GM12878 (cell line): ENCODE data around the gene DNASE1L3.

ENCODE experiments used
- ATF7 ChIP-seq: fragments of 450-650 bp; IDR thresholded peaks from 2 replicates; pipeline ENCODE4 v1.6.1; 2016; ENCODE audit warnings: low read depth, mild to moderate bottlenecking
- ESRRA ChIP-seq: IDR thresholded peaks from 2 replicates; pipeline ENCODE4 v1.6.1; 2012; ENCODE audit warnings: mild to moderate bottlenecking, low read length, improper control_type of control experiment
- GABPA ChIP-seq: IDR thresholded peaks from 2 replicates; pipeline ENCODE4 v1.6.1; 2014; ENCODE audit warnings: antibody characterized with exemption, low read depth, mild to moderate bottlenecking, inconsistent platforms
- JUNB ChIP-seq: IDR thresholded peaks from 2 replicates; pipeline ENCODE4 v1.6.1; 2016; ENCODE audit warnings: antibody characterized with exemption, mild to moderate bottlenecking
- KDM1A ChIP-seq: fragments of 200-600 bp; sonication (generic); IDR thresholded peaks from 2 replicates; pipeline ENCODE4 v1.6.1; 2016; ENCODE audit warnings: borderline replicate concordance
- NRF1 ChIP-seq: conservative IDR thresholded peaks from 2 replicates; pipeline ENCODE4 v1.6.1; 2011; ENCODE audit warnings: mild to moderate bottlenecking, low read depth, low read length, improper control_type of control experiment
- SP1 ChIP-seq: IDR thresholded peaks from one replicate; pipeline ENCODE4 v1.6.1; 2011; ENCODE audit warnings: low read depth, low read length
- ZNF217 ChIP-seq: fragments of 450-650 bp; IDR thresholded peaks from 2 replicates; pipeline ENCODE4 v1.6.1; 2017; ENCODE audit warnings: antibody characterized with exemption, mild to moderate bottlenecking
- TF ChIP-seq, protein P1 (sequence below): fragments of 450-650 bp; IDR thresholded peaks from 2 replicates; pipeline ENCODE4 v1.6.1; 2016; ENCODE audit warnings: mild to moderate bottlenecking
- TF ChIP-seq, protein P2 (sequence below): IDR thresholded peaks from 2 replicates; pipeline ENCODE4 v1.6.1; 2012; ENCODE audit warnings: low read length, inconsistent platforms

DNA sequence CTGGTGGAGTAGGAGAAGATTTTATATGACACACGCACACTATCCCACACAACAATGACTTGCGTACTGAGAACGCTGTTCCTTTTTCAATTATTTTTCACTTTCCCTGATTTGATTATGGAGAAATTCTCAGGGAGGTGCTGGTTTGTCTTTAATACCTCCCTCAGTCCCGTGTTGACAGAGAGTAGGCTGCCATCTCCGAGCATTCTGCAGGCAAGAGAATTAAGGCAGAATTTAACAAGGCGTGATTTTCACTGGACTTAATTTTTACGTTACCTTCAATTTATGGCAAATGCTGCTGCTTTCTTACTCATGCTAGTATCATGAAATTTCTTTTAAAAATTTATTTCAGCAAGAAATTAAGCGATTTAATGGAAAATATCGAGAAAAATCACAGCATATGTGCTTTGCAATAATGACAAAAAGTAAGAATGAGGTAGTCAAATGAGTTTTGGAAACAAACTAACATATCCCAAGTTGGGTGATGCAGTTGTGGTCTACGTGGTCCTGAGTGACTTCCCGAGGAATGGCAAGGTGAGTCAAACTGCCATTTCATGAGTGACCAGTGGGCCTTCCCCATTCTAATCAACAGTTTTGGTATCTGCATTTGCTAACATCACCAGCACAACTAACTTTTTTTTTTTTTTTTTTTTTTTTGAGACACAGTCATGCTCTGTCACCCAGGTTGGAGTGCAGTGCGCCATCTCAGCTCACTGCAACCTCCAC, 16.9 kb downstream of the DNASE1L3 start:
- TF ChIP-seq KDM1A (no peak), JUNB (no peak), SP1 (no peak), GABPA (no peak), NRF1 (no peak), ZNF217 (no peak), ATF7 (no peak), ESRRA (no peak)
- TF ChIP-seq, protein P1, sequence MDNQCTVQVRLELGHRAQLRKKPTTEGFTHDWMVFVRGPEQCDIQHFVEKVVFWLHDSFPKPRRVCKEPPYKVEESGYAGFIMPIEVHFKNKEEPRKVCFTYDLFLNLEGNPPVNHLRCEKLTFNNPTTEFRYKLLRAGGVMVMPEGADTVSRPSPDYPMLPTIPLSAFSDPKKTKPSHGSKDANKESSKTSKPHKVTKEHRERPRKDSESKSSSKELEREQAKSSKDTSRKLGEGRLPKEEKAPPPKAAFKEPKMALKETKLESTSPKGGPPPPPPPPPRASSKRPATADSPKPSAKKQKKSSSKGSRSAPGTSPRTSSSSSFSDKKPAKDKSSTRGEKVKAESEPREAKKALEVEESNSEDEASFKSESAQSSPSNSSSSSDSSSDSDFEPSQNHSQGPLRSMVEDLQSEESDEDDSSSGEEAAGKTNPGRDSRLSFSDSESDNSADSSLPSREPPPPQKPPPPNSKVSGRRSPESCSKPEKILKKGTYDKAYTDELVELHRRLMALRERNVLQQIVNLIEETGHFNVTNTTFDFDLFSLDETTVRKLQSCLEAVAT, result no peak
- TF ChIP-seq, protein P2, sequence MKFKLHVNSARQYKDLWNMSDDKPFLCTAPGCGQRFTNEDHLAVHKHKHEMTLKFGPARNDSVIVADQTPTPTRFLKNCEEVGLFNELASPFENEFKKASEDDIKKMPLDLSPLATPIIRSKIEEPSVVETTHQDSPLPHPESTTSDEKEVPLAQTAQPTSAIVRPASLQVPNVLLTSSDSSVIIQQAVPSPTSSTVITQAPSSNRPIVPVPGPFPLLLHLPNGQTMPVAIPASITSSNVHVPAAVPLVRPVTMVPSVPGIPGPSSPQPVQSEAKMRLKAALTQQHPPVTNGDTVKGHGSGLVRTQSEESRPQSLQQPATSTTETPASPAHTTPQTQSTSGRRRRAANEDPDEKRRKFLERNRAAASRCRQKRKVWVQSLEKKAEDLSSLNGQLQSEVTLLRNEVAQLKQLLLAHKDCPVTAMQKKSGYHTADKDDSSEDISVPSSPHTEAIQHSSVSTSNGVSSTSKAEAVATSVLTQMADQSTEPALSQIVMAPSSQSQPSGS, result no peak
